ENCODE data around the gene LMOD1. TPM values are rescaled to one million over a fixed set of nuclear protein-coding genes. Genes with fewer than 3 reads are reported as not detected.
"Not testable (repeated sequence)": the region's sequence is repeated elsewhere in the genome, so short reads cannot be mapped to it uniquely, and the experiment has no call there.

The LMOD1 gene
- total and polyA plus RNA-seq, 2 donors (not counting 1 experiment from before 2014, with no cell fraction given) = not detected

GRCh38 chr1:201902198-201902597 is 44.1 kb downstream of the LMOD1 start:
- no peaks in the 10 kb centered on the region for H4K20me1 ChIP-seq (ENCODE audit: control insufficient read depth, insufficient read depth, low read length, poor library complexity, severe bottlenecking)
- no peaks in the 10 kb centered on the region for H3K27me3 ChIP-seq (replicated peaks in 1 of 4; ENCODE audit: control extremely low read depth in 1 of 4, control insufficient read depth in 3 of 4, insufficient read depth in 4 of 4, low read length in 3 of 4)
- no peaks in the 10 kb centered on the region for H3K79me2 ChIP-seq (ENCODE audit: control insufficient read depth, insufficient read depth, low read length)
- no peak for TF ChIP-seq CTCF (IDR thresholded peaks at IDR 0.05)
- TF ChIP-seq EZH2 (IDR thresholded peaks at IDR 0.05; ENCODE audit: borderline replicate concordance, insufficient read depth, low read depth, low read length, poor library complexity, severe bottlenecking) = no peak
- no peak overlapping the region for H3K4me3 Mint-ChIP-seq
- H3K27me3 Mint-ChIP-seq = peaks cover 17% of the 10 kb centered on the region
- intact Hi-C loops (cut with micrococcal nuclease) = no loop called here
- WGBS (ENCODE audit: insufficient coverage) = 100% methylated on average over 2 of the region's 3 CpGs
- ChIA-PET CTCF (no interaction called here), POLR2A (no interaction called here)
- no peaks in the 10 kb centered on the region for H3K4me1 ChIP-seq (ENCODE audit: control insufficient read depth in 2 of 2, insufficient read depth in 2 of 2, low read length in 2 of 2)
- no peak overlapping the region for H3K27ac Mint-ChIP-seq
- no peak overlapping the region for H2AFZ ChIP-seq (ENCODE audit: insufficient read depth, low read depth, low read length, poor library complexity, severe bottlenecking)
- H3K36me3 ChIP-seq (replicated peaks in 1 of 2; ENCODE audit: control extremely low read depth in 1 of 2, control insufficient read depth in 1 of 2, extremely low read depth in 1 of 2, insufficient read depth in 2 of 2, low read length in 1 of 2) = no peaks in the 10 kb centered on the region
- H3K27ac ChIP-seq (ENCODE audit: low read length in 2 of 2) = no peak overlapping the region
- no peaks in the 10 kb centered on the region for H3K9me3 Mint-ChIP-seq (ENCODE audit: insufficient read depth)
- H3K9me3 ChIP-seq (ENCODE audit: control extremely low read depth in 1 of 3, control insufficient read depth in 2 of 3, insufficient read depth in 1 of 3, low read length in 2 of 3) = no peaks in the 10 kb centered on the region
- no peak overlapping the region for H3K4me3 ChIP-seq (ENCODE audit: control extremely low read depth in 1 of 5, extremely low read depth in 1 of 5, insufficient read depth in 1 of 5, low read depth in 2 of 5, low read length in 4 of 5)
- ATAC-seq (ENCODE audit: low read depth) (no peak), DNase-seq (no peak)
- no peak overlapping the region for H3K9ac ChIP-seq (ENCODE audit: low read length)
- no peak overlapping the region for H3K4me2 ChIP-seq (replicated peaks; ENCODE audit: low read depth, low read length, poor library complexity, severe bottlenecking)
- H3K4me1 Mint-ChIP-seq = no peaks in the 10 kb centered on the region

- H4K20me1 ChIP-seq (ENCODE audit: control insufficient read depth, insufficient read depth, low read length, poor library complexity, severe bottlenecking); H3K79me2 ChIP-seq (ENCODE audit: control insufficient read depth, insufficient read depth, low read length); ATAC-seq (ENCODE audit: low read depth); CTCF ChIA-PET; H3K27me3 ChIP-seq (replicated peaks in 1 of 4; ENCODE audit: control extremely low read depth in 1 of 4, control insufficient read depth in 3 of 4, insufficient read depth in 4 of 4, low read length in 3 of 4); H3K27ac Mint-ChIP-seq; H3K9ac ChIP-seq (ENCODE audit: low read length); H3K4me3 ChIP-seq (ENCODE audit: control extremely low read depth in 1 of 5, extremely low read depth in 1 of 5, insufficient read depth in 1 of 5, low read depth in 2 of 5, low read length in 4 of 5); H3K27ac ChIP-seq (ENCODE audit: low read length in 2 of 2); intact Hi-C loops (cut with micrococcal nuclease); H3K4me1 Mint-ChIP-seq; H3K9me3 Mint-ChIP-seq (ENCODE audit: insufficient read depth); H3K4me3 Mint-ChIP-seq; H2AFZ ChIP-seq (ENCODE audit: insufficient read depth, low read depth, low read length, poor library complexity, severe bottlenecking); H3K9me3 ChIP-seq (ENCODE audit: control extremely low read depth in 1 of 3, control insufficient read depth in 2 of 3, insufficient read depth in 1 of 3, low read length in 2 of 3); H3K4me2 ChIP-seq (replicated peaks; ENCODE audit: low read depth, low read length, poor library complexity, severe bottlenecking); POLR2A ChIA-PET; DNase-seq; H3K4me1 ChIP-seq (ENCODE audit: control insufficient read depth in 2 of 2, insufficient read depth in 2 of 2, low read length in 2 of 2); H3K36me3 ChIP-seq (replicated peaks in 1 of 2; ENCODE audit: control extremely low read depth in 1 of 2, control insufficient read depth in 1 of 2, extremely low read depth in 1 of 2, insufficient read depth in 2 of 2, low read length in 1 of 2): not testable (repeated sequence)
- H3K27me3 Mint-ChIP-seq = peaks cover 17% of the 10 kb centered on the region
- WGBS (ENCODE audit: insufficient coverage) = 67% methylated on average over 1 of the region's 6 CpGs
Measured at GRCh38 chr1:201901036-201901435, 45.3 kb downstream of the LMOD1 start.

All from B cell (primary cell).